HG02884 (cell line): ENCODE data around the gene RAB35.

Experiments
- ATAC-seq: cut with Tn5 transposase; IDR thresholded peaks from one replicate; pipeline ENCODE4 v1.9.1; 2021; ENCODE audit warnings: mild to moderate bottlenecking, moderate library complexity; ENCODE audit not compliant: unreplicated experiment

The RAB35 gene

DNA sequence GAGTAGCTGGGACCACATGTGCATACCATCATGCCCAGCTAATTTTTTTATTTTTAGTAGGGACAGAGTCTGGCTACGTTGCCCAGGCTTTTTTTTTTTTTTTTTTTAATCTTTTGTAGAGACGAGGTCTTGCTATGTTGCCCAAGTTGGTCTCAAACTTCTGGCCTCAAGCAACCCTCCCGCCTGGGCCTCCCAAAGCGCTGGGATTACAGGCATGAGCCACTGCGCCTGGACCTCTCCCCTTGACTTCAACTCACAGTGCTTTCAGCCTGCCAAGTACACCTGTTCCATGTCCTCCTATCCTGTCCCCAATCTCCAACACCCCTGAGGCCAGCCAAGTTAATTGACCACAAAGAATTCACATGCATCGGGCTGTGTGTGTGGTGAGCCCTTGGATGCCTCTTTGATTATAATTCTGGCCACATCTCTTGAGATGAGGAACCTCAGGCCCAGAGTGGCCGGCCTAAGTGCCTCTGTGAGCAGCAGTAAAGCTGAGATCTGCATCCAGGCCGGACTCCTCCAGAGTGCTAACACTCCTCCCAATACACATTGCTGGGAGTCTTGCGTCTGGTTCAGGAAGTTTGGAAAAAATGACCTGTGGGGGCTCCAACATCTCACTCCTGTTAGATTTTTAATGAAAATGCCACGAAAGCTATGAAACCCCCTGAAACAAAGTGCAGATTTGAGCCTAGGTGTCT lies 6.8 kb downstream of the RAB35 start:
- no peak for ATAC-seq

DNA sequence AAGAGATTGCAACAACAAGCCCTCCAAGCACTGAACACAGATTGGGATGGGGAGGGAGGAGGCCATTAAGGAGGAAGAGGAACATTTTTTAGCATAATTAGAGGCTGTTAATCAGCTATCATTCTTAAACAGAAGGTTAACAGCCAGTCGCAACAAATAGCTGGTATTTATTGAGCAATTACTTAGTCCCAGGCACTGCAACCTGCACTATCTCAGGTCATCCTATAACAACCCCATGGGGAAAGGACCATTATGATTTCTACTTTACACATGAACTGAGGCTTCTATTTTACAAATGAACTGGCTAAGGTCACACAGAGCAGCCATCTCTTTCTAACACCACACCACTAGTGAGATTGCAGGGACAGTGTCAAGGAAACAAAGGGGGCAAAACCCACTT lies 10.4 kb downstream of the RAB35 start:
- no peak for ATAC-seq

DNA sequence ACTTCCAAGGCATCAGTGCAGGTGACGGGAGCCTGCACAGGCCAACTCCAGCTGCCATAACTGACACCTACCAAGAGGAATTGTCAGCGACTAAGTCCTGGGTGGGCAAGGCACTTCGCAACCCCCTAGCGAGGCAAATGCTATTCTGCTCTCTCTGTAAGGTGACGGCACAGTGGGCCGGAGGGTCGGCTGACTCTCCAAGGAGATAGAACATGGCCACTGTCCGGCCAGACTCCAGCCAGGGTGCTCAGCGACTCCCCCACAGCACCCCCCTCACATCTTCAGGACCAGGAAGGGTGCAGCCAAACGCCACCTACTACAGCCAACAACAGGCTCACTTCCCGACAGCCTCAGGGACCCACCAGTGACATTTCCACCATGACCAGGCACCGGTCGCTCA lies 13.2 kb downstream of the RAB35 start:
- no peak for ATAC-seq

DNA sequence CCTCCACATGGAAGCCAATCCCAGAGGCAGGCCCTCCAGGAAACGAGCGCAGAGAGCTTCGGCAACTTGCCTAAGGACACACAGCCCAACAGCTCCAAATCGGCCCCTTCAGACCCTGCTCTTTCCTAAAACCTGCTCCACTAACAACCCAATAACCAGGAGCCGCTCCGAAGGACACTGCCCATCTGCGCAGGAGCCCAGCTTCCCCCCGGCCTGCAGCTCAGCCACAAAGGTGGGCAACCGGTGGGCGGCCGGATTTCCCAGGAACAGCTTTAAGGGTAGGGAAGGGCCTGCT lies 13.6 kb downstream of the RAB35 start:
- no peak for ATAC-seq

DNA sequence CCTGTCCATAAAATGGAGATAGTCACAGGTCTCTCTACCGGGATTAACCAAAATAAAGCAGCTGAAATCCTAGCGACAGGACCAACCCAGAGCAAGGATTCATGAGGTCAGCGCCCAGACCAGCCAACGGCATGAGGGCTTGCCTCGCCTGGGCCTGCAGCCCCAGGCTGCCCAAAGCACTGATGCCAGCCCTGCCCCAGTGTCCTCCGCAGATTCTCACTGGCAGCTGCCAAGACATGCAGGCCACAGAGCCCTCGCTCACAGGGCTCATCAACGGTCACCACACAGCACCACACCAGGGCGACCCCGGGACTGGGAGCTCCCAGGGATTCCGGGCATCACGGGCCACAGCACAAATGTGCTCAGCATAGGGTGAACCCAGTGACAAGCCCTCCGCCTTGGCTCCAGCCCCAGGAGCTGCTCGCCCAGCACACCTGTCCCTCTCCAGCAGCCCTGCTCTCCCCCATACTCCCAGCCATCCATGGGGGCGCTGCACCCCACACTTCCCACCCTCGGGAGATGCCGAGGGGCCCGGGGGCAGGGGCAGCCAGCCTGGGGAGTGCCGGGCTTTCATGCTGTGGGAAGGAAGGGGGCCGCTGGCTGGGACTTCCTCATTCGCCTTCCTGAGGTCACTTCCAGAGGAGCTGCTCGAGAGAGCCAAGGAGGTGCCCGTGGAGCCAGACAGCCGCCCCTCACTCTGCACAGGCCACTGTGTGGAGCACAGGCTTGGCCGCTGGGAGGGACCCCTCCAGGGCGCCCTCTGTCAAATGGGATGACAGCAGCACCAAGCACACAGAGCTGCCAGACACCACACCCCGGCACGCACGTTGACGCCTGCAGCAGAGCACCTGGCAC lies 14.1 kb downstream of the RAB35 start:
- no peak for ATAC-seq

DNA sequence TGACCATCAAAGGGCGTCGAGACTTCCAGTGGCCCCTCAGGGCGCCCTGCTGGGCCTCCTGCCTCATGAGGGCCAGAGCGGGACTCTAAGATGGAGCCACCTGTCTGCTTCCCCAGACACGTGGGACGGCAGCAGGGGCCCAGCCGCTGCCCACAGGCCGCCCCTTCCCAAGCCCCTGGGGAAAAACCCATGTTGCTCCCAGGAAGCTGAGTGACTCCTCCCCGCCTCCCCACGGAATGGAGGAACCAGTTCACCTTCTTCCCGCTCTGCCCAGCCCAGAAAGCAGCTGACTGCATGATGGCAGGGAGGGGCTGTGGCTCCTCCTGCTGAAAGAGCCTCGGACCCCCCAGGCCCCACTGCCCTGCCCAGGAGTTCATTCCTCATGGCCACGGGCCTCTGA lies 14.9 kb downstream of the RAB35 start:
- no peak for ATAC-seq

DNA sequence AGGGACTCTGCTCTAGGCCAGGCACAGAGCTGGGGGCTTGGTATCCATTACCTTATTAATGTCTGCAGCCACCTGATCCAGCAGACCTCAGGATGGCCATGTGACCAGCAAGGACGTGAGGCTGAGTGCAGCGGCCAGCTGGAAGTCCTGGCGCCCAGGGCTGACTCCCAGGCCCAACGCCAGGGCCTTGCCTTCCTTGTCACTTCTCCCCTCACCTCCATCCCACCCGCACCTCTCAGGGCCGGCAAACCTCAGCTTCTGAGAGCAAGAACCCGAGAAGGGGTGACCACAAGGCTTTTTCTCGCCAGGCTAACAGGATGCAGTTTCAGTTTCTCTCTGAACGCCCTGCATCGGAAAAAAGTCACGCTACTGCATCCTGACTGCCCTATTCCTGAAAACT lies 15.4 kb downstream of the RAB35 start:
- no peak for ATAC-seq

DNA sequence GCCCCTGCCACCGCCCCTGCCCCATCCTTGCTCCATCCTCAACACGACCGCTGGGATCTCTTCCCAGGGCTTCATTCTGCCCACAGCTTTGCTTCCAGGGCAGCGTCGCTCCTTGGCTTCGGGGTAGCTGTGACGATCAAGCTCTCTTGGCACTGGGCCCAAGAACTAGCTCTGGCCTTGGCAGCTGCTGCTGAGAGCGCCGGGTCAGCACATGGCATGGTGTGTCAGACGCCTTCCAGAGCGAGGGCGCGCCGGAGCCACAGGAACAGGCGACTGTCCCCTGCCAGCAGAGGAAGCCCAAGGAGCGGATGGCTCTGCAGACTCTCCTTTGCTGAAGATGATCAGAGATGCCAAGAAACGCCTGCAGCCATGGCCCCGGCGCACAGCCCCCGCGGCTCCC lies 15.9 kb downstream of the RAB35 start:
- no peak for ATAC-seq

DNA sequence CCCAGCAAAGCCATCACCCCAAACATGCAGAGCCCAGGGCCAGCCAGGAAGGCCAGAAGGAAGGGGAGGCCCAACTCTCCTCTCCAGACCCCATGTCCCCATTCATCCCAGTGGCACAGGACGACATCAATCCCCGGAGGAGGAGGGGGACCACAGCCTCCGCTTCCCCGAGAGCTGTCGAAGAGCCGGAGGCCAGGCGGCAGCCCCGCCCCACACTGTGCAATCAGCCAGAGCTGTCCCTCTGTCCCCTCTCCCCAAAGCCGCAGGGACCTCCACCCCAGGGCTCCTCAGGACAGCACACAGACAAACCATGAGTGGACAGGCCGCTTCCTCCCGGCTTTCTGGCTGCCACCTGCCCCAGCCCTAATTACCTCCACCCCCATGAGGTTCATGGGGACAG lies 16.8 kb downstream of the RAB35 start:
- ATAC-seq: no peak

DNA sequence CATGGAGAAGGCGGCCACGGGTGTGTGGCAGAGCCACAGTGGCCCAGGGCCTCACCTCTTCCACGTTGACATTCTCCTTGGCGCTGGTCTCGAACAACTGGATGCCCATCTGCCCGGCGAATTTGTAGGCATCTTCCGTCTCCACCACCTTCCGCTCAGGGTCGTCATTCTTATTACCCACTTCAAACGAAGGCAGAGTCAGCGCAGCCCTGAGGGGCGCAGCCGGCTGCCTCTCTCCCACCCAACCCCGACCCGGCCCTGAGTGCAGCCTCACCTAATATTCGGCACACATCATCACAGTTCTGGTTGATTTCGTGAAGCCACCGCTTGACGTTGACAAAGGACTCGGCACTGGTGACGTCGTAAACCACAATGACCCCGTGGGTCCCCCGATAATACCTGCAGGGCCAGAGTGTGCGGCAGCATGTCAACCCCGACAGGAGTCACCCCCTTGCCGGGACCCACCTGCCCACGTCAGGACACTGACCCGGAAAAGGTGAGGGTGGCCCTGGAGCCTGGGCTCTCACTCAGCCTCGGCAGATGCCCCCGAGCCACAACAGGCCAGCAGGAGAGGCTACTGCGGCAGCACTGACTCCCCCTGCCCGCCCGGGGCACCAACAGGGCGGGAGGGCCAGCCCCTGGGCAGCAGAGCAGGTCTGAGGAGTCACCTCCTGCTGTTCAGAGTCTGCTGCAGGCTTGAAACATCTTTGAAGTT lies 17.6 kb downstream of the RAB35 start:
- no peak for ATAC-seq

DNA sequence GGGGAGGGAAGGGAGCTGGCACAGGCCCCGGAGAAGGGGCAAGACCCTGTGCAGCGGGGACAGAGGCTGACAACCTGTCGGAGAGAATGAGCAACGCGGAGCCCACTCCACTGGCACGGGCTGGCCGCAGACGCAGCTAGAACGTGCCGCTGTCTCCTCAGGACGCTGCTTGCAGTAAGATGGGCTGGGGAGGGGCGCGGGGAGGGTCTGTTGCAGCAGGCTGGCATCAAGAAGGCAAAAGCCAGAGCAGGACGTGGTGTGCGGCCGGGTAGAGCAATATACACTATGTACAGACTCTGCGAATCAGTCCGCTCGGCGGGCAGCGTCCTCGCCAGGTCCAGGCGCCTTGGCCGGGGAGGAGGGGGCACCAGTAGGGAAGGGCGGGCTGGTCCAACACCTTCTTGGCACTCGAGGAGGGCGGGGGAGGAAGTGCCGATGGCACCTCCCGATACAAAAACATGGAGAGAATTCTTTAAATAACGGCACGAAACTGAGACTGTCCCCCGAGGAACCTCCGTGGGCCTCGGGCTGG lies 19.8 kb downstream of the RAB35 start:
- no peak for ATAC-seq

DNA sequence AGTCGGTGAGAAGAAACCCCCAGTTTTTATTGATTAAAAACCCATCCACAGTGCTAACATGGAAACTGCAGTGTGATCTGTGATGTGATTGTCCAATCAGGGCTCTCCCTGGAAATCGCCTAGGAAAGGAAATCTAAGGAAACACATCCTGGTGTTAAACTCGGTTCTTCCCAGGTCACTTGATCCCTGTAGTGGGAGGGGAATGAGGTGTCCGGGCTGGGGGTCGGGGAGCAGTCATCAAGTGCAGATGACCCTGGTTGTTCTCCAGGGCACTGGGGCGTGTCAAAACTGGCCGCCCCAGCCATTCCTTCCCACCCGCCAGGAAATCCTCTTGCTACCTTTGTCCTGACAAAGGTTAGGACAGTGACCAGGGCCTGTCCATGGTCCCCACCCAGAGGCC lies 20.8 kb downstream of the RAB35 start:
- no peak for ATAC-seq

DNA sequence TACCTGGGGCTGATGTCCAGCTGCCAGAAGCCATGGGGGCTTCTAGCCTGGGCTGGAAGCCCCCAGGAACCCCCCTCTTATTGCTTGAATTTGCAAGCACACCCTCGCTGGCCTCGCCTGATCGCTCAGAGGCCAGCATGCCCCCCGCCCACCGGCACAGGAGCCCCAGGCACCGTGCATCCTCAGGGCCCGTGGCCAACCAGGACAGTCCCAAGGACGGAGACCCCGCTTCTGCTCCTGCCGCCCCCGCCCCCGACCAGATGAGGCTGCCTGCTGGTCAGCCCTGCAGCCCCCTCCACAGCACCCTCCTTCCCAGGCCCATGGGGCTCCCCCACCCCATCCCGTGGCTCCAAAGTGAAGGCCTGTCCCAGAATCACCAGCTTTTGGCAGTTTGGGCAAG lies 21.2 kb downstream of the RAB35 start:
- no peak for ATAC-seq

DNA sequence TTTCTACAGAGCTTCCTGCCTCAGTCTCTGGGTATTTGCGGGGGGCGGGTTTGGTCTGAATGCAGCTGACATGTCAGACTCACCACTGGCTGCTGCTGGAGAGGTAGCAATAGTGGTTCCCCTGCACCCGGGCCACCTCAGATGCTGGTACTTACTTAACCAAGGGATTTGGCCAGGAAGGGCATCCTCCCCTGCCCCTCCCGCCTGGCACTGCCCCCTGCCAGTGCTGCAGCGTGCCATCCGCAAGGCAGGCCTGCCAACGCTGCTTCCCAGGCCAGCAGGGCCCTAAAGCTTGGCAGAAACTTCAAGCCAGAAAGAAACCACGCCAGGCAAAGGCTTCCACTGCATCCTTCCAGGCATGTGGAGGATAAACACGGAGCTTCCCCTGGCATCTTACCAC lies 22.1 kb downstream of the RAB35 start:
- no peak for ATAC-seq

DNA sequence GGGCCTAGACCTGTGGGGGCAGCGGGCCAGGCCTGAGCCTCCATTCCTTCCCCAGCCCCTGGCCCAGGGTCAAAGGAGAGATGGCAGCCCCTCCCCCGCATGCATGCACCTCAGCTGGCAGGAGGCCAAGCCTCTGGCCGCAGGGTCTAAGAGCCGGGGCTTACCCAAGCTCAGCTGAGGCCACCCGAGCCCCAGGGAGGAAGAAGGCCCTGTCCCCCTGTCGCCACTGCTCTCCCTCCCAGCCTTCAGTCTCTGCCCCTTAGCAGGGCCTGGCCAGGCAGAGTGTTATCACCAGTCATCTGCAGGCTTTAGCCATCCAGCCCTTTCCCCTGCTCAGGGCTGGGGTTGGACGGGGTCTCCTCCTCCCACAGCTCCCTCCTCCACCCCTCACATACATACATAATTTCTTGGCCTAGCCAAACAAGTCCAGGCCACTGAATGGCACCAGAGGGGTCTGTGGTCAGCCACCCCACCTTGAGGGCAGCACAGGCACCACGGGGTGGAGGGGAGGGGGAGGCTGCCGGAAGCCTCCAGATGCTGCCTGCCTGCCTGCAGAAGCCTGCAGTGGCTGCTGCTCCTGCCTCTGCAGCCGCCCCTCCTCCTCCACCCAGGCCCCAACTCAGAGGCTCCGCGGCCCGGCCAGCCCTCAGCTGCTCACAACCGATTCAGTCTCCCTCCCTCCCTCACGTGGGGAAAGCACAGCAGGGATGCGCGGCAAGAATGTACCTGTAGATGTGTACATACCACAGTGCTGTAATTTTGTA lies 22.8 kb downstream of the RAB35 start:
- no peak for ATAC-seq

DNA sequence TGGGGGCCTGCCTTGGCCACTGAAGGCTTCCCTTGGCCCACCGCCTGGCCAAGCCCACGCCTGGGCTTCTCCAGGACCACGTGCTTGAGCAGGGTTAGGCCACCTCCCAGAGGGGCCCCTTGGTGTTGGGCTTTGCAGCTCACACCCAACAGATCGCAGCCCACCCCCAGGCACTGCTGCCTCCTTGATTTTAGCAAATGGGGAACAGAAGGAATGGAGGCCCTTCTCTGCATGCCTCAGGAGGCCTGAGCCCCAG lies 23.3 kb downstream of the RAB35 start:
- no peak for ATAC-seq

DNA sequence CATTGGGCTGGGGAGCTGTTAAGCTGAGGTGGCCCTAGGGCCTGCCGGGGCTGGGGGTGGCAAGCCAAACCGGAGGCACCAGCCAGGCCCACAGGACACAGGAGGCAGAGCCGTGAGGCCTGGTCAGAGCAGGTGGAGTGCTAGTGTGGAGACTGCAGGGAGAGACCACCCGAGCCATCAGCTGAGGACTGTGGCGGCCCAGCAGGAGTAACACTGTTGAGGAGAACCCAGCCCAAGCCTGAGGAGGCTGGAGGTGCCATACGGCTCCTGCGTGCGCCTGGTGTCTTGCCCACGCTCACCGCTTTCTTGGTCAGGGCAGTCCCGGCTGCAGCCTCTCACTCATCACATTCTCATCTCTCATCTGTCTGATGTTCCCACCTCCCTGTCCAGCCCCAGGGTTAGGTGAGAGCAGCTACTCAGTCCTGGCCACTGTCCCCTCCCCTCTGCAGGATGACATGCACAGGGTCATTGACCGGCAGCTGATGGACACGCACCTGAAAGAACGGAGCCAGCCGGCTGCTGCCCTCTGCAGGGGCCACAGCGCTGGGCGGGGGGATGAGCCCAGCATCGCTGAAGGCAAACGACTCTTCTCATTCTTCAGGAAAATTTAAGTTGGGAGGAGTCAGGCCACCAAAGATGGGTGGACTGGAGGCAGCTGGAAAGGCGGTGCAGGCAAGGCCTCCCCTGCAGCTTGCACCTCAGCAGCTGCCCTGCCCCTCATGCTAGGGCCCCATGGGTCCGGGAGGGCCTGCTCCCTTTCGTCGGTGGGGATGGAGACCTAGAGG lies 23.8 kb downstream of the RAB35 start:
- no peak for ATAC-seq

DNA sequence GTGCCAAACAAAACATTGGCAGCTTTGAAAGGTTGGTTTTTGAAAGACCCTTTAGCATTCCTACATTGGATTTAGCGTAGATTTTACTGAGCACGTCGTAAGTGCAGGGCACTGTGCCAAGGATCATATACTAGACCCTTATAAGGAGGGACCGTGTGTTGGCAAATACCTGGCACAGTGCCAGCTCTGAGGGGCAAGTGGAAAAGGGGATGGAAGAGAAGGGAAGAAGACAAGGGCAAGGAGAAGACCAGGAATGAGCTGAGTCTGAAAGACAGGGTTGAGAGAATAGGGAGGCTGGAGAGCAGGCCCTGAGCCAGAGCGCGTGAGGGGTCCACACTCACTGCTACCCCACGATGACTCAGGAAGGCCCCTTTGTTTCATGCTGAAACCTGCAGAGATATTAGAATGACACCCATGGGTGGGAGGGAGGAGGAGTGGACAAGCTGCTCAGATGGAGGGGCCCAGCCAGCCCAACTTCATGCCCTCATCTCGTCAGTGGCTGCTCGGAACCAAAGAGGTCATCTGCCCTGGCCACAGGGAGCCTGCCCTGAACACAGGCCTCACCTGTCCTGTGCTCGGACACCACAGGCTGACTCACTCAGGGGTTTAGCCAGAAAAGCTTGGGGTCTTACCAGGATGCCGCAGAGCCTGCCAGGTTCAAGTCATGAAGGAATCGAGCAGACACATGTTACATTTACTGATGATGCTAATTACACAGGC lies 25.0 kb downstream of the RAB35 start:
- ATAC-seq: no peak

DNA sequence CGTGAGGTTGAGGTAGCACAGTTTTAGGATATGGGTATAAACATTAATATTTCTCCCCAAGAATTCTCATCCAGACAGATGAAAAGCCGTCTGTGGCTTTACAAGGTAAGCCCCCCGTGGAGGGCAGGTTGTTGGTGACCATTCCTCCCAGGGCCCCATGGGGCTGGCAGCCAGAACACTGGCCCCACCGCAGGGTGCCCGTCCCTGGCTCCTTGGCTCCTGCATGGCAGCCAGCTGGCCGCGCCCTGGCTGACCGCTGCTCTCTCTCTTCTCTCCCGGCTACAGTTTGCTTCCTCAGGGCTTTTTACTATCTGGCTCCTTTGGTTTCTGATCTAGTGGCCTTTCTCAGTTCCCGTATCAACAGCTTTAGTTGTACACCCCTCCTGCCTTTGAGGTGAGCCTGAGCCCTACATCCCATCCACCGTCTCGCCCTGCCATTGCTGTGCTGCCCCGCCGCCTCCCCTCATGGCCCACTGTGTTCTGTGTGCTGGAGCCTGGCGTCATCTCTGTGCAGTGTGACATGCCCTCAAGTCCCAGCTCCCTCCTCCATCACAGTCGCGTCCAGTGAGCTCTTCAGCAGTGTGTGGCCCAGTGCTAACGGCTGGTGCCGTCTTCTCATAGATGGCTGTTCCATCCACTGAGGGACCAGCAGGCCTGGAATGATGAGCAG lies 25.8 kb downstream of the RAB35 start:
- ATAC-seq: no peak
